Endothelial cell of umbilical vein (primary cell): ENCODE data around the gene TRMT112. TPM values are rescaled to one million over a fixed set of nuclear protein-coding genes. Genes with fewer than 3 reads are reported as not detected.

Experiments used
- BruUV-seq: library from RNA; stranded (reverse); fragments of 400-500 nt; replicated peaks from 2 replicates; lab custom pipeline; 2021; lab: Mats Ljungman, UMichigan
- CTCF ChIA-PET: fragments of 300-600, 350-600 bp; sonication (Branson Sonifier 250); formaldehyde crosslinking; loops from one replicate; lab custom pipeline; 2021; ENCODE audit warnings: antibody characterized with exemption, inconsistent platforms; lab: Charles Lee
- POLR2A ChIA-PET: fragments of 300-600, 350-600 bp; sonication (Branson Sonifier 250); formaldehyde crosslinking; loops from one replicate; lab custom pipeline; 2021; ENCODE audit warnings: antibody characterized with exemption, inconsistent platforms; lab: Charles Lee
- DNase-seq: peaks from one replicate; pipeline ENCODE4 v3.0.0-alpha.2; 2011; ENCODE audit warnings: low read depth, low spot score
- FAIRE-seq: peaks from 2 replicates; lab custom pipeline; 2011; peaks lifted over from hg19 to GRCh38; lab: Jason Lieb, UNC
- H2AFZ ChIP-seq: 2 replicates; pipeline ENCODE4 v1.6.0; 2012; ENCODE audit warnings: low read depth, low read length, control low read depth, inconsistent platforms
- H3K27ac ChIP-seq: 2 replicates; pipeline ENCODE4 v1.5.1; 2011; ENCODE audit warnings: low read depth, mild to moderate bottlenecking, control low read depth, low read length, moderate library complexity; ENCODE audit not compliant: insufficient read depth
- H3K27me3 ChIP-seq, 2 experiments: 2 replicates each; pipeline versions ENCODE4 v1.6.0 to v1.6.1; 2011; ENCODE audit warnings: low read length in 2 of 2, mixed read lengths in 1 of 2; ENCODE audit not compliant: control insufficient read depth in 2 of 2, insufficient read depth in 2 of 2
- H3K36me3 ChIP-seq, 2 experiments: 2 replicates in 1 of 2; 3 replicates in 1 of 2; pipeline ENCODE4 v1.5.1; 2011; ENCODE audit warnings: low read length in 2 of 2, mild to moderate bottlenecking in 1 of 2, moderate library complexity in 1 of 2; ENCODE audit not compliant: control insufficient read depth in 2 of 2, insufficient read depth in 2 of 2; ENCODE audit errors: extremely low read depth in 1 of 2
- H3K4me1 ChIP-seq: 3 replicates; pipeline ENCODE4 v1.5.1; 2011; ENCODE audit warnings: mild to moderate bottlenecking, low read length; ENCODE audit not compliant: control insufficient read depth, insufficient read depth; ENCODE audit errors: extremely low read depth
- H3K4me2 ChIP-seq: 2 replicates; pipeline ENCODE4 v1.6.1; 2011; ENCODE audit warnings: low read length, control low read depth, mixed read lengths; ENCODE audit not compliant: insufficient read depth
- H3K4me3 ChIP-seq, 3 experiments: fragments of 200-600 bp in 1 of 3; sonication (generic), shearing (Covaris generic) in 1 of 3; replicated peaks in 1 of 3; 2 replicates each; pipeline ENCODE4 v1.5.1; 2011 to 2016; ENCODE audit warnings: control low read depth in 3 of 3, low read length in 3 of 3, mild to moderate bottlenecking in 2 of 3, inconsistent platforms in 1 of 3, low read depth in 1 of 3, moderate library complexity in 1 of 3; ENCODE audit not compliant: insufficient read depth in 1 of 3
- H3K79me2 ChIP-seq: 2 replicates; pipeline ENCODE4 v1.6.0; 2012; ENCODE audit warnings: low read length, inconsistent platforms; ENCODE audit not compliant: control insufficient read depth, insufficient read depth
- H3K9ac ChIP-seq: replicated peaks from 2 replicates; pipeline ENCODE3; 2011; ENCODE audit warnings: low read length, control low read depth; ENCODE audit not compliant: insufficient read depth; ENCODE audit errors: extremely low read depth
- H3K9me1 ChIP-seq: replicated peaks from 3 replicates; pipeline ENCODE4 v1.6.0; 2011; ENCODE audit warnings: mild to moderate bottlenecking, low read length; ENCODE audit not compliant: control insufficient read depth, insufficient read depth; ENCODE audit errors: extremely low read depth
- H3K9me3 ChIP-seq: replicated peaks from 2 replicates; pipeline ENCODE4 v1.5.1; 2012; ENCODE audit warnings: low read length, inconsistent platforms; ENCODE audit not compliant: control insufficient read depth, insufficient read depth
- H4K20me1 ChIP-seq: replicated peaks from 2 replicates; pipeline ENCODE3; 2011; ENCODE audit warnings: mild to moderate bottlenecking, low read length; ENCODE audit not compliant: control insufficient read depth, insufficient read depth; ENCODE audit errors: extremely low read depth
- CTCF ChIP-seq, 2 donors: IDR thresholded peaks; 1 replicate in 1 of 2; 2 replicates in 1 of 2; pipeline ENCODE4 v1.5.1; 2011; ENCODE audit warnings: low read length in 2 of 2, mild to moderate bottlenecking in 2 of 2, moderate library complexity in 2 of 2, control low read depth in 1 of 2, inconsistent platforms in 1 of 2, low read depth in 1 of 2; ENCODE audit not compliant: insufficient read depth in 1 of 2; ENCODE audit errors: extremely low read depth in 1 of 2
- EZH2 ChIP-seq: IDR thresholded peaks from 2 replicates; pipeline ENCODE4 v1.6.1; 2012; ENCODE audit warnings: borderline replicate concordance, low read depth, mild to moderate bottlenecking, moderate library complexity, low read length, inconsistent platforms; ENCODE audit not compliant: severe bottlenecking
- FOS ChIP-seq: IDR thresholded peaks from 2 replicates; pipeline ENCODE4 v1.6.1; 2011; ENCODE audit warnings: mild to moderate bottlenecking, low read length, moderate library complexity, borderline replicate concordance; ENCODE audit not compliant: insufficient read depth
- GATA2 ChIP-seq: IDR thresholded peaks from 2 replicates; pipeline ENCODE4 v1.7.0; 2011; ENCODE audit warnings: low read depth, mild to moderate bottlenecking, moderate library complexity, mixed read lengths, low read length; ENCODE audit not compliant: insufficient read length, insufficient read depth
- JUN ChIP-seq: IDR thresholded peaks from 2 replicates; pipeline ENCODE4 v1.6.1; 2011; ENCODE audit warnings: borderline replicate concordance, low read depth; ENCODE audit not compliant: insufficient read length, insufficient read depth
- MAX ChIP-seq: IDR thresholded peaks from 2 replicates; pipeline ENCODE4 v1.6.1; 2011; ENCODE audit not compliant: insufficient read depth, insufficient read length
- MYC ChIP-seq: IDR thresholded peaks from one replicate; pipeline ENCODE4 v1.6.1; 2011; ENCODE audit warnings: mild to moderate bottlenecking, low read depth, low read length
- POLR2A ChIP-seq: IDR thresholded peaks from 2 replicates; pipeline ENCODE4 v1.6.1; 2012; ENCODE audit warnings: low read depth, mild to moderate bottlenecking, control low read depth, low read length
- POLR2AphosphoS5 ChIP-seq: IDR thresholded peaks from 2 replicates; pipeline ENCODE4 v1.6.1; 2012; ENCODE audit warnings: low read depth, mild to moderate bottlenecking, control low read depth, low read length, moderate library complexity; ENCODE audit not compliant: insufficient read depth
- dilution Hi-C: fragments of 300-500 bp; cut with MboI; formaldehyde crosslinking; loops from one replicate; pipeline ENCODE4 v1.15.0; 2019; ENCODE audit warnings: low sequenced_read_pairs; ENCODE audit not compliant: extremely low pct_ligation_motif_present
- intact Hi-C: fragments of 100-400 bp; cut with micrococcal nuclease; formaldehyde crosslinking; loops from one replicate; pipeline ENCODE4 v1.10.0; 2022
- polyA plus RNA-seq, 4 experiments: library from polyadenylated mRNA; depleted of rRNA in 3 of 4; stranded (reverse) in 3 of 4; unstranded in 1 of 4; fragments of >200 nt; gene quantifications; 2 replicates each; pipeline versions ENCODE4 v1.2.1 to v1.2.3, GENCODE V29; 2011 to 2012; ENCODE audit warnings: missing spikeins in 1 of 4
- total RNA-seq: library from RNA; stranded (reverse); gene quantifications from 2 replicates; pipeline ENCODE4 v1.2.3, GENCODE V29; 2021

Gene TRMT112
- total and polyA plus RNA-seq, 2 donors (not counting 3 experiments of a cell fraction or from before 2014, with no cell fraction given): 195 to 575 TPM

DNA sequence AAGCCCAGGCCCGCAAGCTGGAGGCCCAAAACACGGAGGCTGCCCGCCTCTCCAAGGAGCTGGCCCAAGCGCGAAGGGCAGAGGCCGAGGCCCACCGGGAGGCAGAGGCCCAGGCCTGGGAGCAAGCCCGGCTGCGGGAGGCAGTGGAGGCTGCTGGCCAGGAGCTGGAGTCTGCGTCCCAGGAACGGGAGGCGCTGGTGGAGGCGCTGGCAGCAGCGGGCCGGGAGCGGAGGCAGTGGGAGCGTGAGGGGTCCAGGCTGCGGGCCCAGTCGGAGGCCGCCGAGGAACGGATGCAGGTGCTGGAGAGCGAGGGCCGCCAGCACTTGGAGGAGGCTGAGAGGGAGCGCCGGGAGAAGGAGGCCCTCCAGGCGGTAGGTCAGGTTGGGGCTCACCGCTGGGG lies 27.4 kb upstream of the TRMT112 start:
- H3K79me2 ChIP-seq: no peaks in the 10 kb centered on the region
- no peak overlapping the region for H3K9ac ChIP-seq
- H3K4me3 ChIP-seq: no peak overlapping the region
- H3K4me2 ChIP-seq: no peak overlapping the region
- H3K4me1 ChIP-seq: no peaks in the 10 kb centered on the region
- dilution Hi-C loops: no loop called here
- FAIRE-seq (no peak), DNase-seq (no peak)
- no TSS peak for BruUV-seq
- H2AFZ ChIP-seq: no peak overlapping the region
- no peaks in the 10 kb centered on the region for H3K9me1 ChIP-seq
- no peaks in the 10 kb centered on the region for H3K9me3 ChIP-seq
- H4K20me1 ChIP-seq: no peaks in the 10 kb centered on the region
- no peak for TF ChIP-seq MAX
- TF ChIP-seq POLR2AphosphoS5: no peak
- TF ChIP-seq EZH2: no peak
- no peak for TF ChIP-seq JUN
- TF ChIP-seq FOS: no peak
- TF ChIP-seq MYC: no peak
- no peak for TF ChIP-seq POLR2A
- no peak for TF ChIP-seq GATA2
- TF ChIP-seq CTCF (IDR thresholded peaks at IDR 0.05; ENCODE audit: extremely low read depth in 1 of 2, insufficient read depth in 1 of 2, low read depth in 1 of 2, low read length in 2 of 2): no peak
- ChIA-PET POLR2A (no interaction called here), CTCF (interaction anchor here (1.2 to 7.0 kb wide), 4 partner anchors 9 to 41 kb away, joined by 3 to 107 read pairs (median 6); partner anchors contain the start of gene PRDX5)
- H3K27ac ChIP-seq: no peak overlapping the region
- H3K27me3 ChIP-seq: no peaks in the 10 kb centered on the region
- intact Hi-C loops: no loop called here
- H3K36me3 ChIP-seq: no peaks in the 10 kb centered on the region
